Left renal pelvis (tissue), 4 donors: Measurements from ENCODE around the gene DIO3. TPM values are rescaled to one million over a fixed set of nuclear protein-coding genes. Genes with fewer than 3 reads are reported as not detected.

Experiments used
- DNase-seq, 4 donors: peaks; one replicate each; pipeline ENCODE4 v3.0.0-alpha.2; 2013; ENCODE audit warnings: low read depth in 4 of 4, low spot score in 3 of 4
- polyA plus RNA-seq, 4 donors: library from polyadenylated mRNA; unstranded; fragments of 120-200 nt; gene quantifications; one replicate each; pipeline ENCODE4 v1.2.1, GENCODE V29; 2013; ENCODE audit not compliant: insufficient read length in 4 of 4

DIO3 gene
- polyA plus RNA-seq, 4 donors: 0.12 to 0.29 (median 0.15) TPM

- no peak for DNase-seq
These were observed 34.1 kb downstream of the DIO3 start for GRCh38 chr14:101595349-101595748.

GRCh38 chr14:101595887-101596721, 34.8 kb downstream of the DIO3 start:
- DNase-seq: no peak

- no peak for DNase-seq
These were observed 35.4 kb downstream of the DIO3 start for GRCh38 chr14:101596742-101597141.

GRCh38 chr14:101598159-101598558, 36.9 kb downstream of the DIO3 start:
- DNase-seq: no peak

GRCh38 chr14:101598571-101599233, 37.4 kb downstream of the DIO3 start:
- no peak for DNase-seq

- no peak for DNase-seq
These were observed 38.1 kb downstream of the DIO3 start for GRCh38 chr14:101599234-101599885.

- DNase-seq: no peak
These were observed 39.1 kb downstream of the DIO3 start for GRCh38 chr14:101600336-101600890.

- no peak for DNase-seq
These were observed 39.8 kb downstream of the DIO3 start for GRCh38 chr14:101600891-101601605.

- no peak for DNase-seq
These were observed 40.5 kb downstream of the DIO3 start for GRCh38 chr14:101601606-101602465.

- no peak for DNase-seq
These were observed 41.2 kb downstream of the DIO3 start for GRCh38 chr14:101602466-101602840.

GRCh38 chr14:101603096-101603495, 41.8 kb downstream of the DIO3 start:
- DNase-seq: no peak

- no peak for DNase-seq
These were observed 43.1 kb downstream of the DIO3 start for GRCh38 chr14:101604228-101604934.

- DNase-seq: no peak
These were observed 43.9 kb downstream of the DIO3 start for GRCh38 chr14:101604935-101605780.

GRCh38 chr14:101605836-101606235, 44.5 kb downstream of the DIO3 start:
- DNase-seq: no peak
